ENCODE results near the gene PPP1R3G.

DNA sequence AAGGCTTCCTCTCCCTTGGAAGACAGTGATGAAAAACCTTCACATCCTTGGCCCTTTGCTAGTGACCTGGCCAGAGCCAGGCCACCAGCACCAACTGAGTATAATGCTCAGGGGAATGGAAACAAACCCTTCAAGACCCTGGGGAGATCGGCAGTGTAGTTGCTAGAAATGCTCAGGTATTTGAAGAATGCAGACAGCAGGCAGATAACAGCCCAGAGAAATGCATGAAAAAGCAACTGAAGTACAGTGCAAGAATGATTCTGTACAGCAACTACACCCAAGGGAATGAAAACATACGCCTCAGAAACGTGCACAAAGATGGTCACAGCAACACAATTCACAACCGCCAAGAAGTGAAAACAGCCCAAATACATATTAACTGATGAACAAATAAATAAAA lies 41.1 kb downstream of the PPP1R3G start:
- TF ChIP-seq POLR2AphosphoS5 (IDR thresholded peaks at IDR 0.05; ENCODE audit: low read depth, low read length) (no peak), TAF1 (IDR thresholded peaks at IDR 0.05; ENCODE audit: borderline replicate concordance, insufficient read depth, low read length) (no peak), REST (IDR thresholded peaks at IDR 0.05; ENCODE audit: insufficient read depth in 1 of 2, low read depth in 2 of 2, low read length in 2 of 2) (no peak), SIN3A (IDR thresholded peaks at IDR 0.05; ENCODE audit: borderline replicate concordance, insufficient read depth, low read length) (no peak), FOXP2 (optimal IDR thresholded peaks at IDR 0.05; ENCODE audit: borderline replicate concordance, extremely low read depth, extremely low read length, insufficient read depth) (no peak)

Data from PFSK-1 (cell line).